CD14-positive monocyte (primary cell): ENCODE data around the gene FBXL5. TPM values are rescaled to one million over a fixed set of nuclear protein-coding genes. Genes with fewer than 3 reads are reported as not detected.

Experiments
- DNase-seq, 3 donors: peaks; one replicate each; pipeline ENCODE4 v3.0.0-alpha.2; 2011 to 2022
- H2AFZ ChIP-seq: 2 replicates; pipeline ENCODE4 v1.6.0; 2012; ENCODE audit warnings: mild to moderate bottlenecking, low read depth, low read length, inconsistent platforms; ENCODE audit not compliant: insufficient read depth, poor library complexity, severe bottlenecking
- H3K27ac ChIP-seq, 2 donors: 1 replicate in 1 of 2; 2 replicates in 1 of 2; pipeline ENCODE4 v1.5.1; 2012 to 2013; ENCODE audit warnings: low read length in 2 of 2, control low read depth in 1 of 2, inconsistent platforms in 1 of 2, low read depth in 1 of 2, mild to moderate bottlenecking in 1 of 2
- H3K27me3 ChIP-seq, 2 donors: one replicate each; pipeline versions ENCODE4 v1.6.0 to v1.6.1; 2011 to 2013; ENCODE audit warnings: low read length in 2 of 2; ENCODE audit not compliant: control insufficient read depth in 2 of 2, insufficient read depth in 2 of 2
- H3K36me3 ChIP-seq, 2 donors: replicated peaks in 1 of 2; 1 replicate in 1 of 2; 2 replicates in 1 of 2; pipeline versions ENCODE4 v1.5.1 to v1.6.1; 2012 to 2013; ENCODE audit warnings: low read length in 2 of 2, control low read depth in 1 of 2, inconsistent platforms in 1 of 2, mild to moderate bottlenecking in 1 of 2; ENCODE audit not compliant: insufficient read depth in 2 of 2, control insufficient read depth in 1 of 2
- H3K4me1 ChIP-seq, 2 donors: 1 replicate in 1 of 2; 2 replicates in 1 of 2; pipeline versions ENCODE4 v1.5.1 to v1.6.1; 2012 to 2013; ENCODE audit warnings: low read length in 2 of 2, control low read depth in 1 of 2, inconsistent platforms in 1 of 2, mild to moderate bottlenecking in 1 of 2, moderate library complexity in 1 of 2; ENCODE audit not compliant: insufficient read depth in 2 of 2, control insufficient read depth in 1 of 2
- H3K4me2 ChIP-seq: replicated peaks from 2 replicates; pipeline ENCODE3; 2012; ENCODE audit warnings: low read length, moderate library complexity, mild to moderate bottlenecking; ENCODE audit not compliant: poor library complexity, severe bottlenecking; ENCODE audit errors: extremely low read depth
- H3K4me3 ChIP-seq, 3 experiments: fragments of 200-600 bp in 1 of 3; sonication (generic) in 1 of 3; replicated peaks in 1 of 3; 1 replicate in 2 of 3; 2 replicates in 1 of 3; pipeline ENCODE4 v1.5.1; 2011 to 2013; ENCODE audit warnings: low read length in 3 of 3, mild to moderate bottlenecking in 3 of 3, control low read depth in 2 of 3, low read depth in 2 of 3, inconsistent platforms in 1 of 3, moderate library complexity in 1 of 3
- H3K79me2 ChIP-seq: 2 replicates; pipeline ENCODE4 v1.6.0; 2012; ENCODE audit warnings: mild to moderate bottlenecking, control low read depth, inconsistent platforms, low read length, moderate library complexity; ENCODE audit not compliant: insufficient read depth
- H3K9ac ChIP-seq: 2 replicates; pipeline ENCODE4 v1.6.0; 2017; ENCODE audit warnings: low read length, mild to moderate bottlenecking; ENCODE audit not compliant: insufficient read depth, poor library complexity, severe bottlenecking
- H3K9me3 ChIP-seq, 2 donors: replicated peaks in 1 of 2; 1 replicate in 1 of 2; 2 replicates in 1 of 2; pipeline versions ENCODE4 v1.5.1 to v1.6.1; 2012 to 2013; ENCODE audit warnings: low read length in 2 of 2, control low read depth in 1 of 2; ENCODE audit not compliant: control insufficient read depth in 1 of 2, insufficient read depth in 1 of 2
- H4K20me1 ChIP-seq: 2 replicates; pipeline ENCODE4 v1.6.0; 2012; ENCODE audit warnings: mild to moderate bottlenecking, low read length, control low read depth, moderate library complexity; ENCODE audit not compliant: insufficient read depth
- H3K27ac Mint-ChIP-seq, 7 donors: one replicate each; pipeline ENCODE4 v1.8.0; 2020; ENCODE audit warnings: mild to moderate bottlenecking in 7 of 7, mixed read lengths in 7 of 7, moderate library complexity in 6 of 7, inconsistent platforms in 2 of 7
- H3K27me3 Mint-ChIP-seq, 3 donors: one replicate each; pipeline ENCODE4 v1.8.0; 2021 to 2022; ENCODE audit warnings: low read depth in 3 of 3, mild to moderate bottlenecking in 3 of 3, mixed read lengths in 3 of 3, moderate library complexity in 3 of 3, inconsistent platforms in 1 of 3
- H3K36me3 Mint-ChIP-seq, 2 donors: one replicate each; pipeline ENCODE4 v1.8.0; 2020; ENCODE audit warnings: mixed read lengths in 2 of 2, inconsistent platforms in 1 of 2, mild to moderate bottlenecking in 1 of 2
- H3K4me1 Mint-ChIP-seq: one replicate; pipeline ENCODE4 v1.8.0; 2020; ENCODE audit warnings: mild to moderate bottlenecking, mixed read lengths
- H3K4me3 Mint-ChIP-seq, 2 donors: one replicate each; pipeline ENCODE4 v1.8.0; 2020; ENCODE audit warnings: mild to moderate bottlenecking in 2 of 2, mixed read lengths in 2 of 2, moderate library complexity in 1 of 2
- H3K9me3 Mint-ChIP-seq, 7 donors: one replicate each; pipeline ENCODE4 v1.8.0; 2020 to 2022; ENCODE audit warnings: mixed read lengths in 7 of 7, mild to moderate bottlenecking in 6 of 7, moderate library complexity in 6 of 7, inconsistent platforms in 2 of 7
- WGBS: methylation state at CpG from one replicate; pipeline ENCODE4 v1.1.5; 2013; ENCODE audit warnings: missing lambda C conversion rate; ENCODE audit not compliant: insufficient coverage; 5-methylcytosine and 5-hydroxymethylcytosine counted together
- intact Hi-C, 2 donors: fragments of 100-400 bp; cut with micrococcal nuclease; formaldehyde crosslinking; loops; one replicate each; pipeline versions ENCODE4 v1.15.0 to v1.15.1; 2023
- polyA plus RNA-seq, 3 donors: library from polyadenylated mRNA; depleted of rRNA in 1 of 3; unstranded in 2 of 3; stranded (reverse) in 1 of 3; fragments of 300-500 nt in 2 of 3; fragments of >200 nt in 1 of 3; fragmentation: Illumina TruSeq in 2 of 3; gene quantifications; 1 replicate in 2 of 3; 2 replicates in 1 of 3; pipeline ENCODE4 v1.2.3, GENCODE V29; 2012 to 2021
- TF ChIP-seq, protein P1 (sequence below): fragments of 200-600 bp; IDR thresholded peaks from one replicate; pipeline ENCODE4 v1.8.0; 2022; ENCODE audit warnings: antibody characterized with exemption, mild to moderate bottlenecking

FBXL5 gene
- polyA plus RNA-seq, 3 donors, result 172 to 518 (median 484) TPM

DNA sequence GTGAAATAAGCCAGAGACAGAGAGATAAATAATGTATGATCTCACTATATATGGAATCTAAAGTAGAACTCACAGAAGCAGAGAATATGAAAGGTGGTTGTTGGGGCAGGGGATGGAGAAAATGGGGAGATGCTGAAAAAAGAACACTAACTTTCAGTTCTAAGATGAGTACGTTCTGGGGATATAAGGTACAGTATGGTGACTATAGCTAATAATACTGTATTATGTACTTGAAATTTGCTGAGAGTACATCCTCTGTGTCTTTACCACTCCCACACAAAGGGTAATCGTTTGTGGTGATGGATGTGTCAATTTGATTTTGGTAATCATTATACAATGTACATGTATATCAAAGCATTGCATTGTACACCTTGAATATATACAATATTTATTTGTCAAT is 6.6 kb downstream of the FBXL5 start:
- Mint-ChIP-seq H3K9me3 (no peaks in the 10 kb centered on the region), H3K4me3 (peak overlapping the region in 1 of 2 donors; percentile 54), H3K27ac (peak overlapping the region in 4 of 7 donors; percentile 3 to 64 (median 36)), H3K36me3 (peaks cover 22 to 42% of the 10 kb centered on the region in 2 donors), H3K4me1 (peaks cover 71% of the 10 kb centered on the region), H3K27me3 (no peaks in the 10 kb centered on the region)
- no peak overlapping the region for H2AFZ ChIP-seq
- intact Hi-C loops, result loop anchor here in 1 of 2 donors (5.0 kb wide), 1 partner anchor 34 kb away; the partner anchor contains the start of gene FAM200B
- H3K4me3 ChIP-seq, result no peak overlapping the region
- H3K36me3 ChIP-seq, result peaks cover 20 to 22% of the 10 kb centered on the region in 2 donors
- no peak for DNase-seq
- peak overlapping the region in 1 of 2 donors; percentile 28 for H3K27ac ChIP-seq
- peaks cover 100% of the 10 kb centered on the region for H3K79me2 ChIP-seq
- WGBS, result no CpG with 5 or more reads among the region's 2 CpGs
- no peak overlapping the region for H3K4me2 ChIP-seq
- peaks cover 50 to 83% of the 10 kb centered on the region in 2 donors for H3K4me1 ChIP-seq
- TF ChIP-seq, protein P1, sequence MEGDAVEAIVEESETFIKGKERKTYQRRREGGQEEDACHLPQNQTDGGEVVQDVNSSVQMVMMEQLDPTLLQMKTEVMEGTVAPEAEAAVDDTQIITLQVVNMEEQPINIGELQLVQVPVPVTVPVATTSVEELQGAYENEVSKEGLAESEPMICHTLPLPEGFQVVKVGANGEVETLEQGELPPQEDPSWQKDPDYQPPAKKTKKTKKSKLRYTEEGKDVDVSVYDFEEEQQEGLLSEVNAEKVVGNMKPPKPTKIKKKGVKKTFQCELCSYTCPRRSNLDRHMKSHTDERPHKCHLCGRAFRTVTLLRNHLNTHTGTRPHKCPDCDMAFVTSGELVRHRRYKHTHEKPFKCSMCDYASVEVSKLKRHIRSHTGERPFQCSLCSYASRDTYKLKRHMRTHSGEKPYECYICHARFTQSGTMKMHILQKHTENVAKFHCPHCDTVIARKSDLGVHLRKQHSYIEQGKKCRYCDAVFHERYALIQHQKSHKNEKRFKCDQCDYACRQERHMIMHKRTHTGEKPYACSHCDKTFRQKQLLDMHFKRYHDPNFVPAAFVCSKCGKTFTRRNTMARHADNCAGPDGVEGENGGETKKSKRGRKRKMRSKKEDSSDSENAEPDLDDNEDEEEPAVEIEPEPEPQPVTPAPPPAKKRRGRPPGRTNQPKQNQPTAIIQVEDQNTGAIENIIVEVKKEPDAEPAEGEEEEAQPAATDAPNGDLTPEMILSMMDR, result no peak
- no peaks in the 10 kb centered on the region for H3K27me3 ChIP-seq
- peaks cover 94% of the 10 kb centered on the region for H4K20me1 ChIP-seq
- no peak overlapping the region for H3K9ac ChIP-seq
- no peaks in the 10 kb centered on the region for H3K9me3 ChIP-seq

DNA sequence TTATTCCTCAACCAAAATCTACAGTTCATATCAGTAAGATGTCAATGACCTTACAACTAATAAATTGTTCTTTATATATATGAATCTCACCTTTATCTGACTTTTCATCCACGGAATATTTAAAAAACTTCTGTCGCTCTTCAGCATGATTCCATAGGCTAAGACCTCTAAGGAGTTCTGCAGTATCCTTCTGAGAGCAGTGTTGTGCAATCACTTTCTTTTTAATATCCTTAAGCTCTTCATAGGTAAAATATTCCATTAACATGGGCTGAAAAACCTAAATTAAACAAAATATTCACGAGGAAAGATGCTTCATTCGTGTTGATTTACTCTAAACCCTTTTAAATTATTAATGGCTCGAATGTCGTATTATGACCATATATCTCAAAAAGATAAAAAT is 16.7 kb downstream of the FBXL5 start:
- peaks cover 4% of the 10 kb centered on the region for H3K4me1 Mint-ChIP-seq
- peaks cover 58 to 88% of the 10 kb centered on the region in 2 donors for H3K36me3 Mint-ChIP-seq
- Histone ChIP-seq H3K4me1 (no peaks in the 10 kb centered on the region), H3K4me2 (no peak overlapping the region), H3K9me3 (no peaks in the 10 kb centered on the region), H3K27ac (peak overlapping the region in 1 of 2 donors; percentile 40), H3K79me2 (peaks cover 99% of the 10 kb centered on the region), H3K36me3 (peaks cover 95 to 100% of the 10 kb centered on the region in 2 donors), H4K20me1 (peaks cover 100% of the 10 kb centered on the region), H3K4me3 (no peak overlapping the region), H3K9ac (no peak overlapping the region), H2AFZ (no peak overlapping the region), H3K27me3 (no peaks in the 10 kb centered on the region)
- no peak for DNase-seq
- H3K4me3 Mint-ChIP-seq, result no peak overlapping the region
- peaks cover 0 to 1% (median 0%) of the 10 kb centered on the region in 7 donors for H3K9me3 Mint-ChIP-seq
- TF ChIP-seq, protein P1, result no peak
- H3K27ac Mint-ChIP-seq, result peak overlapping the region in 2 of 7 donors; percentile 7 to 43
- WGBS, result no CpG with 5 or more reads among the region's 6 CpGs
- no peaks in the 10 kb centered on the region for H3K27me3 Mint-ChIP-seq
- intact Hi-C loops, result no loop called here
